Stimulated activated CD8-positive, alpha-beta memory T cell treated with anti-CD3 and anti-CD28 coated beads, Interleukin-4, amount 100 ng/mL, for 4 hours (primary cell): ENCODE measurements around the gene CELF5.
A peak's percentile ranks its signal among the peaks of the same experiment; 100 is the strongest.
"Not testable (repeated sequence)": the region's sequence is repeated elsewhere in the genome, so short reads cannot be mapped to it uniquely, and the experiment has no call there.

Experiments
- DNase-seq, 2 donors: peaks; one replicate each; pipeline ENCODE4 v3.0.0-alpha.2; 2020; ENCODE audit warnings: low read depth in 2 of 2, low spot score in 1 of 2

The CELF5 gene

DNA sequence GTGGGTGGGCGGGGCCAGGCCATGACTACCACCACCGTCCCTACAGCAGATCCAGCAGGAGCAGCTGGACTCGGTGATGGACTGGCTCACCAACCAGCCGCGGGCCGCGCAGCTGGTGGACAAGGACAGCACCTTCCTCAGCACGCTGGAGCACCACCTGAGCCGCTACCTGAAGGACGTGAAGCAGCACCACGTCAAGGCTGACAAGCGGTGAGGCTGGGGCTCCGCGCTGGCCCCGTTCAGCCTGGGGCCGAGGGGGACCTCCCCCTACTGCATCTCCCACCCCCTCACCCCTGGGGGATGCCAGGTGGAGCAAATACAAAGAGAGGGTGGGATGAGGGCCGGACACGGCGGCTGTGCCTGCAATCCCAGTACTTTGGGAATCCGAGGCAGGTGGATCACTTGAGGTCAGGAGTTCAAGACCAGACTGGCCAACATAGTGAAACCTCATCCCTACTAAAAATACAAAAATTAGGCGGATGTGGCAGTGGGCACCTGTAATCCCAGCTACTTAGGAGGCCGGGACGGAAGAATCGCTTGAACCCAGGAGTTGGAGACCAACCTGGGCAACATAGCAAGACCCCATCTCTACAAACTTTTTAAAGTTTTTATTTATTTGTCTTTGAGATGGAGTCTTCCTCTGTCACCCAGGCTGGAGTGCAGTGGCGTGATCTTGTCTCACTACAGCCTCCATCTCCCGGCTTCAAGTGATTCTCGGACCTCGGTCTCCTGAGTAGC lies 18.1 kb upstream of the CELF5 start:
- DNase-seq = no peak

DNA sequence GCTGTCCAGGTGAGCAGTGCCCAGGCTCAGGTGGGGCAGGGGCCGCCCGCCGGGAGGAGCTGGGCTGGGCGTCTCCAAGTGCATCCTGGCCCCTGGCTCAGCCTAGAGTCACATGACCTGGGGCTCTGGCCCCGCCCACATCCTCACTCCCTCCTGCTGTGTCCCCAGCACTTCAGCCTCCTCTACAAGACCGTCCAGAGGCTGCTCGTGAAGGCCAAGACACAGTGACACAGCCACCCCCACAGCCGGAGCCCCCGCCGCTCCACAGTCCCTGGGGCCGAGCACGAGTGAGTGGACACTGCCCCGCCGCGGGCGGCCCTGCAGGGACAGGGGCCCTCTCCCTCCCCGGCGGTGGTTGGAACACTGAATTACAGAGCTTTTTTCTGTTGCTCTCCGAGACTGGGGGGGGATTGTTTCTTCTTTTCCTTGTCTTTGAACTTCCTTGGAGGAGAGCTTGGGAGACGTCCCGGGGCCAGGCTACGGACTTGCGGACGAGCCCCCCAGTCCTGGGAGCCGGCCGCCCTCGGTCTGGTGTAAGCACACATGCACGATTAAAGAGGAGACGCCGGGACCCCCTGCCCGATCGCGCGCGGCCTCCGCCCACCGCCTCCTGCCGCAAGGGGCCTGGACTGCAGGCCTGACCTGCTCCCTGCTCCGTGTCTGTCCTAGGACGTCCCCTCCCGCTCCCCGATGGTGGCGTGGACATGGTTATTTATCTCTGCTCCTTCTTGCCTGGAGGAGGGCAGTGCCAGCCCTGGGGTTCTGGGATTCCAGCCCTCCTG lies 16.8 kb upstream of the CELF5 start:
- DNase-seq = no peak

DNA sequence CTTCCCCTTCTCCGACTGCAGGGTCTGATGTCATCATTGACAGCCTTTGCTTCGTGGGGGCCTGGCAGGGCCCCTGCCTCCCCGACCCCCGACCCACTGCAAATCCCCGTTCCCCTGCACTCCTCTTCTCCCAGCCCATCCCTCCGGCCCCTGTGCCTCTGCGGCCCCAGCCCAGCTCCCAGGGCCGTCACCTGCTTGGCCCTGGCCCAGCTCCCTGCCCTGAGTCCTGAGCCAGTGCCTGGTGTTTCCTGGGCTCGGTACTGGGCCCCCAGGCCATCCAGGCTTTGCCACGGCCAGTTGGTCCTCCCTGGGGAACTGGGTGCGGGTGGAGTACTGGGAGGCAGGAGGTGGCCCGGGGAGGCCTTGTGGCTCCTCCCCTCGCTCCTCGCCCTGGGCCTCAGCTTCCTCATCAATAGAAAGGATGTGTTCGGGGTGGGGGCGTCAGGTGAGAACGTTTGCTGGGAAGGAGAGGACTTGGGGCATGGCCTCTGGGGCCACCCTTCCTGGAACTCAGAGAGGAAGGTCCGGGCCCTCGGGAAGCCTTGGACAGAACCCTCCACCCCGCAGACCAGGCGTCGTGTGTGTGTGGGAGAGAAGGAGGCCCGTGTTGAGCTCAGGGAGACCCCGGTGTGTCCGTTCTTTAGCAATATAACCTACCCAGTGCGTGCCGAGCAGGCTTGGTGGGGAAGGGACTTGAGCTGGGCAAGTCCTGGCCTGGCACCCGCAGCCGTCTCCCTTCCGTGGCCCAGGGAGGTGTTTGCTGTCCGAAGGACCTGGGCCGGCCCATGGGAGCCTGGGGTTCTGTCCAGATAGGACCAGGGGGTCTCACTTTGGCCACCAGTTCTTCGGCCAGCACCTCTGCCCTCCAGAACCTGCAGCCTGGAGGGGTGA lies 15.9 kb upstream of the CELF5 start:
- no peak for DNase-seq

DNA sequence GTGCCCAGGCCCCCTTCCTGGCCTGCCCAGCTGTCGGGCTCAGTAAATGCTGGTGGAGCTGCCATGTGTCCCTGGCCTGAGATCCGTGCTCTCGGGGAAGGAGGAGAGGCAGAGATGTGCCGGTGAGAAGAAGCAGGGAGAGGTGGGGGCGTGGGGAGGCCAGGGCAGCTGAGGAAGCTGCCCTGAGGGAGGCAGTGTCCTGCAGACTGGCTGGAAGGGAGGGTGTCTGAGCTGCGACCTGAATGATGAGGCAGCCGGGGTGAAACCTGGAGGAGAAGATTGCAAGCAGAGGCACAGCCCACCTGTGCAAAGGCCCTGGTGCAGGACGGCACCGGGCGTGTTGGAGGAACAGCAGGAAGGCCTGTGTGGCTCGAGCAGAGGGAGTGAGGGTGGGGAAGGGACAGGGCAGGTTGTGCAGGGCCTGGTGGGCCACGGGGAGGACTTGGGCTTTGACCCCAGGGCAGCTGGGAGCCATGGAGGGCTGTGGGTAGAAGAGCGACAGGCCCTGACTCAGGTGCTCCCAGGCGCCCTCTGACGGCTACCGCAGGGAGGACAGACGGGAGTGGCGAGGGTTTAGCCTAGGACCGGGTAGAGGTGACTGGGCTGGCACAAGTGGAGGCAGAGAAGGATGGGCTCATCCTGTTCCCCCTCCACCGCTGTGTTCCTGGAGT lies 14.0 kb upstream of the CELF5 start:
- peak; percentile 30 to 58 for DNase-seq

DNA sequence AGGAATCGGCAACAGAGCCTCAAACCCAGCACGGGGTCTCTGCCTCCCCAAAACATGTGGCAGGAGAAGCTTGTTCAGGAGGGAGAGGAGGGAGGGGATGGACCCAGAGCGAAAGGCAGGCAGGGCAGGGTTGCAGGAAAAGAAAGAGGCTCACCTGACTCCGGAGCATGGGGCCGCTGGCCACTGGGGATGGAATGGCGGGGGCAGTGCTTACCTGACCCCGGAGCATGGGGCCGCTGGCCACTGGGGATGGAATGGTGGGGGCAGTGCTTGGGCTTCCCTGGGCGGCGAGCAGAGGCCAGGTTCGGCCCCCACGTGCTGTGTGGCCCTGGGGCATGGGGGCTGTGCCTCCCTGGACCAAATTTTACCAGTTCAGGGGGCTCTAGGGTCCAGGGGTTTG lies 13.3 kb upstream of the CELF5 start:
- DNase-seq = no peak

DNA sequence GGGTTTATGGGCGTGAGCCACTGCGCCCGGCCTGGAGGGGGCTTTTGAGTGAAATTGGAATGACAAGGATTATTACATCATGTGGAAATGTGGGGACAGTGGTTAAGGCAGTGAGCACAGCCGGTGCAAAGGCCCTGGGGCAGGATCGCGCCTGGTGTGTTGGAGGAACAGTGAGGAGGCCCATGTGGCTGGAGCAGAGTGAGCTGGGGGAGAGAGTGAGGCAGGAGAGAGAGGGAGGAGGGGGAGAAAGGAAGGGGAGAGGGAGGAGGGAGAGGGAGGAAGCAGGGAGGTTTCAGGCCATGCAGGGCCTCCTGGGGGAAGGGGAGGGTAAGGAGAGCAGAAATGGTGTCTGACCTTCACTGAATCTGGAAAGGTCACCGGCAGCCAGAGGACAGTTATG lies 11.3 kb upstream of the CELF5 start:
- no peak for DNase-seq

DNA sequence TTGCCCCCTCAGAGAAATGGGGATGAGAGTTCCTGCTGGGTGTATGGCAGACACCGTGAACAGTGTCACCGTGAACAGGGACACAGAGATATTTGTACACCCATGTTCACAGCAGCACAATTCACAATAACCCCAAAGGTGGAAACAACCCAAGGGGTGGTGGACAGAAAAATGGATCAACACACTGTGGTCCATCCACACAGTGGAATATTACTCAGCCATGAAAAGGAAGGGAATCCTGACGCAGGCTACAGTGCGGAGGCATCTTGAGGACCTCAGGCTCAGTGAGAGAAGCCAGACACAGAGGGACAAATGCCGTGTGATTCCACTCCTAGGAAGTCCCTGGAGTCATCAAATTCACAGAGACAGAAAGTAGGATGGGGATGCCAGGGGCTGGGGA lies 7.6 kb upstream of the CELF5 start:
- no peak for DNase-seq

DNA sequence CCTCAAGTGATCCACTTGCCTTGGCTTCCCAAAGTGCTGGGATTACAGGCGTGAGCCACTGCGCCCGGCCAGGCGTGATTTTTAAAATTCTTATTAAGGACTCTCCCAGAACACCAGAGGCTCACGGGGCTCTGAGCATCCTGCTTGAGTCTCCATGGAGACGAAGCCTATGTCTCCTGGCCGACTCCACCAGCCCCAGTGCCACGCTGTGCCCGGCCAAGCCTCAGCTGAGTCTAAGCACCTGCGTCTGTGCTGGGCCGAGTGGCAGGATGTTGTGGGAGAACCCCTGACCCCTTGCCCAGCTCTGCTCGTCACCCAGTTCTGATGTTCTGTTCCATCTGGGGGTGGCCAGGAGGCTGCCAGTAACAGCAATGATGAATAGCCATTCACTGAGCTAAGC lies 3.9 kb upstream of the CELF5 start:
- no peak for DNase-seq

DNA sequence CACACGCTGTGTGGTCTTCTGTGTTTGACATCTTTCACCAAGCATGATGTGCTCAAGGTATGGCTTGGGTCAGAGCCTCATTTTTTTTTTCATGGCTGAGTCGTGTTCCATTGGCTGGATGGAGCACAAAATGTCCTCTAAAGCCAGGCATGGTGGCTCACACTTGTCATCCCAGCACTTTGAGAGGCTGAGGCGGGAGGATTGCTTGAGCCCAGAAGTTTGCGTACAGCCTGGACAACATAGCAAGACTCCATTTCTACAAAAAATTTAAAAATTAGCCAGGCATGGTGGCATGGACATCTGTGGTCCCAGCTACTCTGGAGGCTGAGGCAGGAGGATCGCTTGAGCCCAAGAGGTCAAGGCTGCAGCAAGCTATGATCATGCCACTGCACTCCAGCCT lies 2.9 kb upstream of the CELF5 start:
- not testable (repeated sequence) for DNase-seq

DNA sequence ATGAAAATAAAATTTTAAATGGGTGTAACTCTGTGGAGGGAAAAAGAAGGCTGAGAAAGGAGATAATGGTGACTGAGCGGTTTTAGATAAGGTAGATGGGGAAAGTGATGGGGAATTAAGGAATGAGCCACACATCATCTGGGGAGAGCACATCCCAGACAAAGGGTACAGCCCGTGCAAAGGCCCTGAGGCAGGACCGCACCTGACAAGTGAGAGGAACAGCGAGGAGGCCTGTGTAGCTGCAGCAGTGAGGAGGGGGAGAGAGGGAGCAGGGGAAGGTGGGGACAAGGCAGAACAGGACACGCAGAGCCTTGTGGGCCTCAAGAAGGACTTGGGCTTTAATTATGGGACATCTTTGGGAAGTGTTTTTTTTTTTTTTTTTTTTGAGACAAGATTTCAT lies 1.8 kb upstream of the CELF5 start:
- DNase-seq = no peak

DNA sequence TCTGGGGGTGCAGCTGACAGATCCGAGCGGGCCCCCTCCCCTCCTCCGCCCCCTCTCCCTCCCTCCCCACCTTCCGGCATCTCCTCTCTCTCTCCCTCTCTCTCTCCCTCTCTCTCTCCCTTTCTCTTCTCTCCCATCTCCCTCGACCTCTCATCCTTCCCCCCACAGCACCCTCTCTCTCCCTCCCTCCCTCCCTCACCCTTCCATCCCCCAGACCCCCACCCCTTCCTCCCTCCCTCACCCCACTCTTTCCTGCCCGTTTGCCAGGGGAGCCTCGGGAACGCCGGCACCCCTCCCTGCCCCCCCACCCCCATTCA lies 666 bp downstream of the CELF5 start:
- DNase-seq = no peak

DNA sequence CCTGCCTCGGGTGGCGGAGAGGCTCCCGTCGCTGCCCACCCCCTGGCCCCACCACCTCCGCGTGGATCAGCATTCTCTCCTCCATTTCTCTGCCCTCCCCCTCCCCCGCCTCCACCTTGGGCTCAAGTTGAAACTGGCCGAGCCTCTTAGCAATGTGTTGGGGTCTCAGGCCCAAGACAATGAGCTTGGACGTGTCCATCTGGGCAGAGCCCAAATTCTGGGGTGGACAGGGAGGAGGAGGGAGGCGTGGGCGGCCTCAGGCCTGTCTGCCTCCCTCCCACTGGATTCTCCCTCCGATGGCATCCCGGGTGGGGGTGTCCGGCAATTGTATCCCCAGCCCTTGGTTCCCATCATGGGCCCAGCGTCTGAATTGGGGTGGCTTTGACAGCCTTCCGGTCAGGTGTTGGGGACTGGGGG lies 1.2 kb downstream of the CELF5 start:
- no peak for DNase-seq

DNA sequence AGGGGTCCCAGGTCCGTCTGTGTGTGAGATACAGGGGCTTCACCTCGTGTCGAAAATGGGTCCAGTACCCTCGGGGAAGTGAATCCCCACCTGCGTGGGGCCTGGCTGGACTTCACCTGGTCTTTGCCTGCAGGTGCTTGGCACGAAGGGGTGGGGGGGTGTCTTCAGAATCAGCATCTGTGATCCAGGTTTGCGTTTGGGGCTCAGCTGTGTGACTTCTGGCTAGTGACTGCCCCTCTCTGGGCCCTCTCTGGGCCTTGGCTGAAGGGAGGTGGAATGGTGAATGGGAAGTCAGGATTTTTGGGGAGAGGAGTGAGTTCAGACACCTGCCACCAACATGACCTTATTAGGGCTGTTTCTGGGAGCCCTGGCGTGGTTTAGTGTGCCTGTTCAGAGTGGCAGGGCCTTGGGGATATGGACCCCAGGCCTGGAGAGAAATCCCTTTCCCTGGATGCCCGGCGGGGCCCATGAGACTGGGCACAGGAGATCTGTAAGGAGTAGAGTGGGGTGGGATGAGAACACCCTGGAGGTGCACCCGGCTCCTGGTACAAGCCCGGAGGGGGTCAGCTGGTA lies 2.7 kb downstream of the CELF5 start:
- no peak for DNase-seq

DNA sequence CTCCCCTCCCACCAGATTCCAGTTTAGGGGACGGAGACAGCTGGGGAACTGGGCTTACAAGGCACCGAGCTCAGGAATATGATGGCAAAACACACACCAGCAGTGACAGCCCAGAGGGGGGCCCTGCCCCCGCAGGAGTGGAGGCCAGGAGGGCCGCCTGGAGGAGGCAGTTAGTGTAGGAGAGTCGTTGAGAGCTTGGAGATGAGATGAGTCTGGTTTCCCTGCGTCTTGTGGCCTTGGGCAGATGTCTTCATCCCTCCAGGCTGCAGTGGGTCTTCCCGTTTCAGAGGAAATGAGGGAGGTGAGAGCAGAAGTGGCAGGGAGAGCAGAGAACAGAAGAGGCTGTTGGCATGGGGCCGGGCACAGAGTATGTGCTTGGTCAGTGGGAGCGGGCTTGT lies 4.9 kb downstream of the CELF5 start:
- DNase-seq = no peak

DNA sequence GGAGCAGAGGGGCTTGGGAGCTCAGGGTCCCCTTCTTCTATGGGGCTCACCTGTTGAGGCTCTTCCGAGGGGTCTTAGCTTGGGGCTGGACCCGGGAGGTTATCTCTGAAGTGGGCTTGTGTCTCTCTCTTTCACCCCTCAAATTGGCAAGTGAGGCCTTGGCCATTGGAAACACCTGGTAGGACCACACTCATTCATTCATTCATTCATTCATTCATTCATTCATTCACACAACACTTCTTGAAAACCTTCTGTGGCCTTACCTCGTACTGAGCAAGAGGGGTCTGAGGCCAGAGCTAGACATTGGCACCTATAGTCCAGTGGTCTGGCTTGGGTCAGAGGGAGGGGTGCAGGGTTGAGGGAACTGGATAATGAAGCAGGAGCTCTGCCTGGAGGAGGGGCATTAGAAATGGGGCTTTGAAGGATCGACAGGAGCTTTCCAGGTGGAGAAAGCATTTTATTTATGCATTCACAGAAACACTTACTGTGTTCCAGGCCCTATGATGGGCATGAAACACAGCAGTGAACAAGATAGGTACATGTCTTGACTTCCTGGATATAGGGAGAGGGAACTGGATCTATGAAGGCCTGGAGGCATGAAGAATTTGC lies 5.5 kb downstream of the CELF5 start:
- DNase-seq = no peak

DNA sequence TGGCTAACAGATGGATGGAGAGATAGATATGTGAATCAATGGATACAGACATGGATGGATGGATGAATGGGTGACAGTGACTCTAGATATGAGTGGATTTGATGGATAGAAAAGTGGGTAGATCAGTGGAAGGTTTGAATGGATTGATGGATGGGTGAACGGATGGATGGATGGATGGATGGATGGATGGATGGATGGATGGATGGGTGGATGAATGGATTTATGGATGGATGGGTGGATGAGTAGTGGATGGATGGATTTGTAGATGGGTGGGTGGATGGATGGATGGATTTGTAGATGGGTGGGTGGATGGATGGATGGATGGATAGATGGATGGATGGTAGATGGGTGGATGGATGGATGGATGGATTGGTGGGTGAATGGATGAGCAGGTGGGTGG lies 6.8 kb downstream of the CELF5 start:
- no peak for DNase-seq

DNA sequence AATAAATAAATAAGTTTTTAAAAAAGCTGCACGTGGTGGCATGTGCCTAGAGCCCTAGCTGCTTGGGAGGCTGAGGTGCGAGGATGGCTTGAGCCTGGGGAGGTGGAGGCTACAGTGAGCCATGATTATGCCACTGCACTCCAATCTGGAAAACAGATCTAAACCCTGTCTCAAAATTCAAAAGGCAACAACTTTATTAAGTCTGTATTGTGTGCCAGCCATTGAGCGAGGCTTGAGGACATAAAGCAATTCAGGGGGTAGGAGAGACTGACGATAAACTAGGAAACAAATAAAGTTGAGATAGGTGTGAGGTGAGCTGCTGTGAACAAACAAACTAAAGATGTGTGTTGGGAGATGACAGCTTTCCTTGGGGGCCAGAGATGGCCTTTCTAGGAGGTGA lies 8.7 kb downstream of the CELF5 start:
- DNase-seq = no peak

DNA sequence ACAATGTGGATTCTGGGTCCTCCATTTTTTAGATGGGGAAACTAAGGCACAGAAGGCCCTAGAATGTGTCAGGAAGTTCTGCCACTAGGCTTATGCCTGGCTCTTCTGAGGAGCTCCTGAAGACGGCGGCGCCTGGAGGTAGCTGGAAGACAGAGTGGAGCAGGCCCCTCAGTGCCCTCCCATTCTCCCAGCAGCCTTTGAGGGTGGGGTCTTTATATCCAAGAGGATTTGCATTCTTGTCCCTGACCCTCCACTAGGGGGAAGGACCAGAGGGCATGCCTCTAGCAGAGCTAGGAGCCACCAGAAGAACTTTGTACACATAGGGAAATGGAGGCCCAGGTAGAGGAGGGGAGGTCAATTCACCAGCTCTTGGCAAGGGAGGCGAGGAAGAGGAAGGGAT lies 9.4 kb downstream of the CELF5 start:
- no peak for DNase-seq

DNA sequence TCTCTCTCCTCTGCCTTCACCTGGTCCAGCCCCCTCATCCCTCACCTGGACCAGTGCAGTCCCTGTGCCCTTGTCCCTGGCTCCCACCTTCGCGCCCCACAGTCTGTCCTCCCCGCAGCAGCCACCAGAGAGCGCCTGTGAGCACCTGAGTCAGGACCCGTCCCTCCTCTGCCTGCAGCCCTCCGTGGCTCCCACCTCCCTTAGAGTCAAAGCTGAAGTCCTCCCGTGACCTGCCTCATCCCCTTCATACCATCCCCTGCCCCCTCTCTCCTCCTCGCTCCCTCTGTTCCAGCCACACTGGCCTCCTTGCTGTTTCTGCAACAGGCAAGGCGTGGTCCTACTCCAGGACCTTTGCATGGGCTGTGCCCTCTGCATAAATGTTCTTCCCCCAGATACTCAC lies 10.3 kb downstream of the CELF5 start:
- DNase-seq = no peak

DNA sequence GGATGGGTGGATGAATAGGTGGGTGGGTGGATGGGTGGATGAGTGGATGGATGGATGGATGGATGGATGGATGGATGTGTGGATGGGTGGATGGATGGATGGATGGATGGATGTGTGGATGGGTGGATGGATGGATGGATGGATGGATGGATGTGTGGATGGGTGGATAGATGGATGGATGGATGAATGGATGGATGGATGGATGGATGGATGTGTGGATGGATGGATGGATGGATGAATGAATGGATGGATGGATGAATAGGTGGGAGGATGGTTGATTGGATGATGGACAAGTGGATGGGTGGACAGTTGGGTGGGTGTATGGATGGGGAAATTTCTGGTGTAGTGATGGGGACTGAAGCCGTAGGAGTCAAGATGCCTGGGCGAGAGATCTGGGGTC lies 11.1 kb downstream of the CELF5 start:
- DNase-seq = not testable (repeated sequence)

DNA sequence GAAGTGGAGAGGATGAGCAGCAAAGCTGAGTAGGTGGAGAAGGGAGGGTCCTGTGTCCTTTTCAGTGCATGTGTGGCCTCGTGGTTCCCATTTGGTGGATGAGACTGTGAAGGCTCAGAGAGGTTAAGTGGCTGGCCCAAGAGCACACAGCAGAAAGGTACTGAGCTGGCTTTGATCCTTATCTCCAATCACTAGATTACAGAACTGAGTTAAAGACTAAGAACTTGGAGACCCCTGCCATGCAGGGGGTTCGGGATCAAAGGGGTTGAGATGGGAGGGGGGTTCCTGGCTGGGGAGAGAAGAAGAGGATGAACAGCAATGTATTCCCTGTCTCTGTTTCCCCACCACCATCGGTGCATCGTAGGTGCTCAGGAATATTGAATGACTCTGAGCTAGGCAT lies 11.8 kb downstream of the CELF5 start:
- no peak for DNase-seq
